Osteoblast (primary cell): ENCODE data around the gene NUP214. TPM values are rescaled to one million over a fixed set of nuclear protein-coding genes. Genes with fewer than 3 reads are reported as not detected.

Experiments used
- DNase-seq: peaks from one replicate; pipeline ENCODE4 v3.0.0; 2011; ENCODE audit warnings: low spot score, mixed read lengths; ENCODE audit not compliant: insufficient read length; ENCODE audit errors: missing footprints
- H2AFZ ChIP-seq: 2 replicates; pipeline ENCODE4 v1.6.0; 2011; ENCODE audit warnings: mild to moderate bottlenecking, low read length
- H3K27ac ChIP-seq: 2 replicates; pipeline ENCODE4 v1.5.1; 2011; ENCODE audit warnings: mild to moderate bottlenecking, low read depth, low read length, moderate library complexity
- H3K27me3 ChIP-seq: 2 replicates; pipeline ENCODE4 v1.6.0; 2012; ENCODE audit warnings: mild to moderate bottlenecking, control low read depth, inconsistent platforms, low read length, moderate library complexity; ENCODE audit not compliant: insufficient read depth
- H3K36me3 ChIP-seq: 2 replicates; pipeline ENCODE4 v1.5.1; 2011; ENCODE audit warnings: mild to moderate bottlenecking, low read length, control low read depth, moderate library complexity; ENCODE audit not compliant: insufficient read depth
- H3K4me1 ChIP-seq: 2 replicates; pipeline ENCODE4 v1.5.1; 2011; ENCODE audit warnings: mild to moderate bottlenecking, low read length, control low read depth, moderate library complexity; ENCODE audit not compliant: insufficient read depth
- H3K4me2 ChIP-seq: 2 replicates; pipeline ENCODE4 v1.6.0; 2011; ENCODE audit warnings: mild to moderate bottlenecking, low read length; ENCODE audit not compliant: insufficient read depth
- H3K4me3 ChIP-seq: fragments of 200-600 bp; sonication (generic); 3 replicates; pipeline ENCODE4 v1.5.1; 2012; ENCODE audit warnings: mild to moderate bottlenecking, low read length, inconsistent platforms; ENCODE audit not compliant: insufficient read depth
- H3K79me2 ChIP-seq: 2 replicates; pipeline ENCODE4 v1.6.0; 2012; ENCODE audit warnings: mild to moderate bottlenecking, low read length, control low read depth, inconsistent platforms; ENCODE audit not compliant: insufficient read depth
- H3K9me3 ChIP-seq: 2 replicates; pipeline ENCODE4 v1.5.1; 2011; ENCODE audit warnings: low read depth, low read length, control low read depth
- H4K20me1 ChIP-seq: 2 replicates; pipeline ENCODE4 v1.6.0; 2012; ENCODE audit warnings: mild to moderate bottlenecking, low read length, control low read depth; ENCODE audit not compliant: insufficient read depth
- CTCF ChIP-seq: IDR thresholded peaks from 2 replicates; pipeline ENCODE4 v1.5.1; 2011; ENCODE audit warnings: mild to moderate bottlenecking, low read depth, low read length, moderate library complexity; ENCODE audit errors: extremely low read depth
- total RNA-seq: library from RNA; depleted of rRNA; stranded (reverse); fragments of >200 nt; gene quantifications from 2 replicates; pipeline ENCODE4 v1.2.3, GENCODE V29; 2012

NUP214 gene
- total RNA-seq, 1 donor, result 17.7 TPM

- H3K36me3 ChIP-seq, result no peaks in the 10 kb centered on the region
- DNase-seq, result no peak
- no peak overlapping the region for H3K27ac ChIP-seq
- TF ChIP-seq CTCF, result no peak
- no peak overlapping the region for H3K4me3 ChIP-seq
- no peaks in the 10 kb centered on the region for H3K4me1 ChIP-seq
- H3K4me2 ChIP-seq, result no peak overlapping the region
- no peaks in the 10 kb centered on the region for H4K20me1 ChIP-seq
- peaks cover 10% of the 10 kb centered on the region for H3K27me3 ChIP-seq
- H3K9me3 ChIP-seq, result no peaks in the 10 kb centered on the region
- no peaks in the 10 kb centered on the region for H3K79me2 ChIP-seq
- H2AFZ ChIP-seq, result no peak overlapping the region
Measured at GRCh38 chr9:131085370-131086122, 39.8 kb upstream of the NUP214 start.

- no peak overlapping the region for H3K27ac ChIP-seq
- H3K4me3 ChIP-seq, result no peak overlapping the region
- DNase-seq, result no peak
- H3K27me3 ChIP-seq, result peaks cover 9% of the 10 kb centered on the region
- H3K4me1 ChIP-seq, result no peaks in the 10 kb centered on the region
- no peaks in the 10 kb centered on the region for H3K79me2 ChIP-seq
- H2AFZ ChIP-seq, result no peak overlapping the region
- no peak for TF ChIP-seq CTCF
- H3K4me2 ChIP-seq, result no peak overlapping the region
- H3K9me3 ChIP-seq, result no peaks in the 10 kb centered on the region
- H4K20me1 ChIP-seq, result no peaks in the 10 kb centered on the region
- no peaks in the 10 kb centered on the region for H3K36me3 ChIP-seq
Measured at GRCh38 chr9:131087354-131087893, 38.0 kb upstream of the NUP214 start.

GRCh38 chr9:131090025-131090787 is 35.2 kb upstream of the NUP214 start:
- no peaks in the 10 kb centered on the region for H3K36me3 ChIP-seq
- no peak overlapping the region for H2AFZ ChIP-seq
- no peak for TF ChIP-seq CTCF
- no peak overlapping the region for H3K4me2 ChIP-seq
- H4K20me1 ChIP-seq, result no peaks in the 10 kb centered on the region
- H3K9me3 ChIP-seq, result no peaks in the 10 kb centered on the region
- peaks cover 13% of the 10 kb centered on the region for H3K27me3 ChIP-seq
- H3K27ac ChIP-seq, result no peak overlapping the region
- no peaks in the 10 kb centered on the region for H3K4me1 ChIP-seq
- no peak for DNase-seq
- H3K79me2 ChIP-seq, result no peaks in the 10 kb centered on the region
- H3K4me3 ChIP-seq, result no peak overlapping the region
